Left colon (tissue), 2 donors: ENCODE results near the gene SEMA3F. TPM values are rescaled to one million over a fixed set of nuclear protein-coding genes. Genes with fewer than 3 reads are reported as not detected.
A peak's percentile ranks its signal among the peaks of the same experiment; 100 is the strongest.

Experiments used
- ATAC-seq: fragments of 200-7000 bp; cut with Tn5 transposase; one replicate; pipeline ENCODE4 v1.9.1; 2020; ENCODE audit warnings: mild to moderate bottlenecking, moderate library complexity
- DNase-seq, 2 donors: peaks; one replicate each; pipeline ENCODE4 v3.0.0-alpha.2; 2020
- intact Hi-C, 2 donors: fragments of 100-400 bp; cut with DNase I in 1 of 2; cut with micrococcal nuclease in 1 of 2; formaldehyde crosslinking; loops; one replicate each; pipeline versions ENCODE4 v1.11.2 to v1.14.0; 2022; cut with DNase I, micrococcal nuclease
- total RNA-seq, 2 donors: library from RNA; stranded (reverse); fragmentation: NEBNext Ultra II Directional; extraction: Animal tissue kit (Norgen Biotek cat#: 25700); gene quantifications; one replicate each; pipeline ENCODE4 v1.2.1, GENCODE V29; 2021
- donor health status: DM: no; HTN: no; CAD: no.
- donor health status: DM: yes; HTN: yes; CAD: no.

The SEMA3F gene
- total RNA-seq, 2 donors from 2014 or later, result 11.5 to 12.1 TPM

- ATAC-seq (no peak), DNase-seq (no peak)
- intact Hi-C loops, result no loop called here
Measured at GRCh38 chr3:50183755-50184154, 28.6 kb downstream of the SEMA3F start.

GRCh38 chr3:50184242-50184978, 29.3 kb downstream of the SEMA3F start:
- no peak for ATAC-seq
- intact Hi-C loops, result no loop called here
- DNase-seq, result no peak

GRCh38 chr3:50185230-50185629, 30.1 kb downstream of the SEMA3F start:
- DNase-seq, result no peak
- ATAC-seq, result no peak
- intact Hi-C loops, result no loop called here

GRCh38 chr3:50186096-50186495, 31.0 kb downstream of the SEMA3F start:
- DNase-seq, result no peak
- ATAC-seq, result no peak
- intact Hi-C loops, result loop anchor here in 1 of 2 donors (2.0 kb wide), 1 partner anchor 63 kb away; no protein-coding TSS in a partner anchor

GRCh38 chr3:50187750-50188149, 32.6 kb downstream of the SEMA3F start:
- no peak for ATAC-seq
- no peak for DNase-seq
- intact Hi-C loops, result loop anchor here in 1 of 2 donors (2.0 kb wide), 1 partner anchor 65 kb away; no protein-coding TSS in a partner anchor

- peak; percentile 59 to 80 for DNase-seq
- intact Hi-C loops, result no loop called here
- peak; percentile 87 for ATAC-seq
Measured at GRCh38 chr3:50189274-50189673, 34.1 kb downstream of the SEMA3F start.

GRCh38 chr3:50189989-50190388, 34.9 kb downstream of the SEMA3F start:
- intact Hi-C loops, result loop anchor here (5.0 to 10.0 kb wide), 2 partner anchors 82 to 85 kb away; partner anchors contain the start of gene LSMEM2 (in 1 of the 2)
- ATAC-seq (no peak), DNase-seq (no peak)

GRCh38 chr3:50190936-50191660, 36.0 kb downstream of the SEMA3F start, which contains the start of gene GNAT1:
Gene GNAT1 (plus strand): TSS chr3:50191610. CDS start chr3:50191726, 116 bp downstream.
- DNase-seq (no peak), ATAC-seq (peak; percentile 22)
- intact Hi-C loops, result loop anchor here (5.0 to 10.0 kb wide), 2 partner anchors 81 to 84 kb away; partner anchors contain the start of gene LSMEM2 (in 1 of the 2)

GRCh38 chr3:50192124-50192523, 37.0 kb downstream of the SEMA3F start:
- intact Hi-C loops, result loop anchor here (5.0 to 10.0 kb wide), 2 partner anchors 80 to 83 kb away; partner anchors contain the start of gene LSMEM2 (in 1 of the 2)
- DNase-seq (no peak), ATAC-seq (no peak)

- ATAC-seq (peak; percentile 39), DNase-seq (peak in 1 of 2 donors; percentile 78)
- intact Hi-C loops, result loop anchor here (5.0 to 10.0 kb wide), 2 partner anchors 80 to 82 kb away; partner anchors contain the start of gene LSMEM2 (in 1 of the 2)
Measured at GRCh38 chr3:50192689-50193141, 37.6 kb downstream of the SEMA3F start.

- no peak for ATAC-seq
- intact Hi-C loops, result loop anchor here (5.0 to 10.0 kb wide), 2 partner anchors 79 to 82 kb away; partner anchors contain the start of gene LSMEM2 (in 1 of the 2)
- DNase-seq, result no peak
Measured at GRCh38 chr3:50193286-50193685, 38.2 kb downstream of the SEMA3F start.

- no peak for DNase-seq
- no peak for ATAC-seq
- intact Hi-C loops, result loop anchor here (5.0 to 10.0 kb wide), 2 partner anchors 79 to 81 kb away; partner anchors contain the start of gene LSMEM2 (in 1 of the 2)
Measured at GRCh38 chr3:50193746-50194127, 38.6 kb downstream of the SEMA3F start.

- peak; percentile 58 for ATAC-seq
- intact Hi-C loops, result loop anchor here (5.0 to 10.0 kb wide), 2 partner anchors 78 to 80 kb away; partner anchors contain the start of gene LSMEM2 (in 1 of the 2)
- peak; percentile 49 to 62 for DNase-seq
Measured at GRCh38 chr3:50194128-50194902, 39.2 kb downstream of the SEMA3F start.

GRCh38 chr3:50194903-50195500, 39.9 kb downstream of the SEMA3F start:
- no peak for DNase-seq
- intact Hi-C loops, result loop anchor here (5.0 to 10.0 kb wide), 2 partner anchors 77 to 80 kb away; partner anchors contain the start of gene LSMEM2 (in 1 of the 2)
- no peak for ATAC-seq

GRCh38 chr3:50195501-50196252, 40.6 kb downstream of the SEMA3F start:
- DNase-seq (no peak), ATAC-seq (peak; percentile 42)
- intact Hi-C loops, result loop anchor here in 1 of 2 donors (10.0 kb wide), 1 partner anchor 79 kb away; the partner anchor contains the start of gene LSMEM2

GRCh38 chr3:50196253-50196801, 41.2 kb downstream of the SEMA3F start:
- intact Hi-C loops, result loop anchor here in 1 of 2 donors (10.0 kb wide), 1 partner anchor 78 kb away; the partner anchor contains the start of gene LSMEM2
- DNase-seq (no peak), ATAC-seq (no peak)
